Measurements from ENCODE around the gene AFAP1L2.

The AFAP1L2 gene

DNA sequence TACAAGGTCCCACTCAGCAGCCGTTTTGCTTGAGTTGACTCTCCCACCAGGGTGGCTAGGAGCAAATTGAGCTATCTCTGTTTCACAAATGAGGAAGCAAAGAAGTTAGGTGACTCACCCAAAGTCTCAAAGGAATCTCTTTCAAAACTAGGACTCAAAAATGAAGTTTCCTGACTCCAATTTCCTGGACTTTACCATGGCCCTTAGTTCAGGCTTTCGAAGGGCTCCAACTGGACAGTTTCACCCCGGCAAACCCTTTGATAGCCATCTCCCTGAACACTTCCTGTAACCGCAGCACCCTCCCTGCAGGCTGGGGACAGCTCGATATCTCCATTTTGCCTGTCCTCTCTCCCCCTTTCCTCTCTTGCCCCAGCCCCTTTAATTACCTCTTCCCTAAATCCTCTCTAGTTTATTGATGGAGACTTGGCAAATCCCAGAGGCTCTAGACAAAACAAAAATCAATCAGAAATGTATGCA, 4.7 kb upstream of the AFAP1L2 start:
- no peak for DNase-seq (ENCODE audit: low read depth)

DNA sequence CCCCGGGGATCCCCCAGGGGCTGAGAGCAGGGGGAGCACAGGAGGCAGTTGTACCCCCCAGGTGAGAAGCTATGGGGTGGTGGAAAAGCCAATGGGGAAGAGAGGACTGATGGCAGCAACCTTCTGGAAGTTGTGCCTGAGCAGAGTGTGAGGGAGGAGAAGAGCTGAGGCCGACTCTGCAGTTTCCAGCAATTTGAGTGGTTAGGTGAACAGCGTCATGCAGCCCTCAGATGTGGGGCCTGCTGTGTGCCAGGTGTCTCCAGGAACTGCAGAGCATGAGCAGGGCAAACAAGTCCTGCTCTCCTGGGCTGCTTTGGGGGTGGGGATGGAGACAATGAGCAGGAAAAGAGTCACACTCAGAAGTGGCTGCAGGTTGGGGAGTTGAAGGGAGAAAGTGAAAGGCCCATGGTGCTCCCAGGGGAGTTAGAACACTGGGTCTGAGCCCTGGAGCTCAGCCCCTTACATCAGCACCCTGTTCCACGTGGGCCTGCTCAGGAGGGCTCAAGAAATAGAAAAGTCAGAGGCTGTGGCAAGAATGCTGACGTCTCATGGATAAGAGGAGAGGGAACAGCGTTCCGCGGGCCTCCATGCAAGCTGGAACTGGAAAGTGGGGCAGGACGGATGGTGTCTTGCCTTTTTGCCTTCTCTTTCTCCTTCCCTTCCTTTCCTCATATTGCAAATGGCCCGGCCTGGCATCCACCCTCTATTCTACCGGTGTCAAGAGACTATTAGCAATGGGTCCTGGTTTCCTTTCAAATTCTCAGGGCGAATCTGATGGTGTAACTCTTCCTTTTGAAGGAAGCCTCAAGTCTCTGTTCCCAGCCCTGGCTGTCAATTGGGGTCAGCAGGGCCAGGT, 4.0 kb upstream of the AFAP1L2 start:
- DNase-seq (ENCODE audit: low read depth): no peak

DNA sequence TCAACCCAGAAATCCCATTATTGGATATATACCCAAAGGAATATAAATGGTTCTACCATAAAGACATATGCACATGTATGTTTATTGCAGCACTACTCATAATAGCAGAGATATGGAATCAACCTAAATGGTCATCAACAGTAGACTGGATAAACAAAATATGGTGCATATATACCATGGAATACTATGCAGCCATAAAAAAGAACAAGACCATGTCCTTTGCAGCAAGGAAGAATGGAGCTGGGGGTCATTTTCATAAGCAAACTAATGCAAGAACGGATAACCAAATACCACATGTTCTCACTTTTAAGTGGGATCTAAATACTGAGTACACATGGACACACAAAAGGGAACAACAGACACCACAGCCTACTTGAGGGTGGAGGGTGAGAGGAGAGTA, 2.2 kb upstream of the AFAP1L2 start:
- DNase-seq (ENCODE audit: low read depth): no peak

DNA sequence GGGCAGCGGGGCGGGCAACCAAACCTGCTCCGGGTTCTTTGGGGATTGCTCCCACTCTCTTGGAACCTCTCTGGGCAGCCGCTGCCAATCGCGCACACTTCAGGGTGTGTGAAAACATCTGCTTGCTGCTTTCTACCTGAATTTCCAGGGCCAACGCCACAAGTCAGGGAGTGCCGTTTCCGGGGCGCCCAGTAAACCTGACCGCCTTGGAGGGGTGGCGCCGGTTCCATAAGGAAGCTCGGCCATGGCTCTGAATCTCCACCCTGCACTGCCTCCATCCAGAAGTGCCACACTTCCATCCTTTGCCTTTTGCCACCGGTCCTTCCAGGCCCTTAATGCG, 679 bp upstream of the AFAP1L2 start:
- DNase-seq (ENCODE audit: low read depth): no peak

DNA sequence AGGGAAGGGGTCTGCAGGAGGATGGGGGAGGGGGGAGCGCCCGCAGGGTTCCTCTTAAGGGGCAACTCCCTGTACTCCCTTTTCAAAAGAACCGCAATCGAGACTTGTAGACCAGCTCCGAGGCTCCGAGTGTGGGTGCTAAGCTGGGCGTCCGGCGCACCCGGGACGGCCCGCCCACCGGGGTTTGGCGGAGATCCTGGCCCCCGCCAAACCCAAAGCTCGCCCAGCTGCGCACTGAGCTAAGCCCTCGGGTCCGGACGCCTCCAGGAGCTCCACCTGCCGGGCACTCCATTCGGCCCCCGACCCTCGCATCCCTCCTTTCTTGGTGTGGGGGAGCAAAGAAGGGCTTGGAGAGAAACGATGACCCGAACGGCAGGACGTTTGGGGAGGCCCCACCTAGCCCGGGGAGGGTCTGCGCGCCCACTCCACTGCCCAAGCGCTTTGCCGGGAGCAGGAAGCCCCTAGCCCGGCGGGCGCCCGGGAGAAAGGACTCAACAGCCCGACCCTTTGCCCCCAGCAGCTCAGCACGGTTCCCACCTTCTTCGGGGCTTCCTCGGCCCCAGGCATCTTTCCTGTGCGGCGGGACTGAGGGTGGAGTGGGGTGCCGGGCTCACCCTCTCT, 651 bp downstream of the AFAP1L2 start:
- DNase-seq (ENCODE audit: low read depth): no peak

DNA sequence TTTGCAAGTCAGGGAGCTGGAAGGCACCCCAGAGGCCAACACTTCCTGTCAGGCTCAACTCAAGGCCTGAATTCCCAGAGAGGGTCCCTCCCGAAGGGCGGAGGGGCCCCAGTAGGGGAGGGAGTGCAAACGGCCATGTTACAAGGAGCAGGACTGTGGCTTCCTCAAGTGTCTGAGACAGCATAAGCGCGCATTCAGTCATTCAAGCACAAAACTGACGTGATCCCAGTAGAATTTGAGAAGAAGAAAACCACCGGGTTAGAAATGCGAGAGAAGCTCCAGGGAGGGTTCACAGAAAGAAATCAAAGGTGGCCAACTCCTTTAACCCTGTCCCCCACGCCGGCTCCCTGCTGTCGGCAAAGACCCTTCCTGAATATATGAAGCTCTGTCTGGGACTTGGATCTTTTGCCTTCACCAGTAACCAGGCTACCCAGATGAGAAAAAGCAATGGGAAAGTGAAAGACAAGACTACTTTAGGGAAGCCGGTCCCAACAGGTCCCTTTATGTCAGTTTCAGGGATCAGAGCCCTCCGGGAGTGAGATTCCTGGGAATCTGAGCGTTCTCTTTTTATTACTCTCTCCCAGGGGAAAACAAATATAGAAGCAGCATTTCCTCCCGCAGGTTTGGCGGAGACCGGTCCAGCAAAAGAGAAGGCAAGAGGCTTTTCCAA, 1.3 kb downstream of the AFAP1L2 start:
- DNase-seq (ENCODE audit: low read depth): no peak

DNA sequence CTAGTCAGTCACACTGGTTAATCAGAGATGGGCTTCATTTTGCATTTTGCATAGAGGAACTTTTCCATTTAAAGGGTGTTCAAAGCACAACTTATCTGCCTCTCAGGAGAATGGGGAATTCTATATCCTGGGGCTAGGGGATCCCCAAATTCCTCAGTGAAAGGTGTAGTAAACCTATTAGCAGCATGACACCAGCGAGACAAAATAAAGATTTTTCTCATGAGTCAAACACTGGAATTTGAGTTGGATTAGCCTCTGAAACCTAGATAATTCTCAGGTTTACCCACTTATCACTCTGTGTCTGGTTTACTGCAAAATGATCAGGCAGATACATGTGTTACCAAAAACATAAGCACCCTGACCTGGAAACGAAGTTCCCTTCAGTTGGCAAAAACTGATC, 2.1 kb downstream of the AFAP1L2 start:
- DNase-seq (ENCODE audit: low read depth): no peak

DNA sequence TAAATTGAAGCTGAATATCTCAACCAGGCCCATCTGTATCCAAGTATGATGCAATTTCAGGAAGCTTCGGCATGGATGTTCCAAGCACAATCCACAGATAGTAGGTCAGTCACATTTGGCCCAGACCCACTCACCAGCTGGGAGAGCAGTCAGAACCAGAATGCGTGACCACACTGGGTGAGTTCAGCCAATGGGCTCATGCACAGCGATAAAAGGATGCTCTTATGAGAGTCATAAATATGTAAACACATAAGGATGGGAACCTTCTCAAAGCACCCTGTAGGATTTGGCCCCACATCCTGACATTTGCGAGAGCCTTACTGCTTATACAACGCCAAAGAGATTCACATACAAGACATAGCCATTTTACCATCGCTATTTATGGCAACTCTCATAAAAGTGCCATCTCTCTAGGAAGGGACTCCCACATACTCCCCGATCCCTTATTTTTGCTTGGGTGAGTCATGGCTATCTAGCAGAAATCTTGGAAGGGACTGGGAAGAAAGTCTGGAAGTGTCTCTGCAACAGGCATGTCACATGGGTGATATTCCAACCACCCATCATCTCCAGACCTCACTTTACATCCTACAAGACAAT, 3.0 kb downstream of the AFAP1L2 start:
- DNase-seq (ENCODE audit: low read depth): no peak

DNA sequence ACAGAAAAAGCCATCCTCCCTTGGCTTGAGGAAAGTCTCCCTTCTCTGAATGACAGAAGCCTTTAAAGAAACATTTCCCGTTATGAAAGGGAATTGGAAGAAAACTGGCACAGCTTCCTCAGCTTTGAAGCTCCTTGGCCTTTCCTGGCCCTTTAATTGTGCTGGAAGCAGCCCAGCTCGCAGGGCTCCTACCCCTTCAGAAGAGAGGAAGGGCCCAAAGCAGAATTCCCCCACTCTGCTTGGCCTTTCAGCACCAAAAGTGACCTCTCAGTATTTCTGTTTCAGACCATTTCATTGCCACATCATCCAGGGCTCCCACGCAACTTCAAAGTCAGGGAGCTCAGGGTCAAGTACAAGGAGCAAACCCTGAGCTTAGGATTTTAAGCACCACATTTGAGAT, 4.2 kb downstream of the AFAP1L2 start:
- no peak for DNase-seq (ENCODE audit: low read depth)

DNA sequence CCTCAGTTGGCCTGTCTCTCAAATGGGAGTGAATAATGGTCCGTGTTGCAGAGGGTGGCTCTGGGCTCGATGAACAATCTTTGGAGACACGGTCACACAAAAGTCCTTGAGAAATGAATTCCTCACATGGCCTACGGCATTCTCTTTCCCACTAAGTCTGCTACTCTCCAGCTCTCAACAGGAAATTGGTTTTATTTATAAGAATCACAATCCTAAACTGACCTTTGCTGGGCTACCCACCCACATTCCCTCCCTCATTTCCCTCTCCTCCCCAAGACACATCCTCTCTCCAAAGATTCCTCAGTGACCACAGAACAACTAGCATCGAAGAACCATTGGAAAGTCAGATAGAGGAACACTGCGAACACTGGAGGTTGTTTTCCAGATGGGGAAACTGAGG, 4.7 kb downstream of the AFAP1L2 start:
- no peak for DNase-seq (ENCODE audit: low read depth)

DNA sequence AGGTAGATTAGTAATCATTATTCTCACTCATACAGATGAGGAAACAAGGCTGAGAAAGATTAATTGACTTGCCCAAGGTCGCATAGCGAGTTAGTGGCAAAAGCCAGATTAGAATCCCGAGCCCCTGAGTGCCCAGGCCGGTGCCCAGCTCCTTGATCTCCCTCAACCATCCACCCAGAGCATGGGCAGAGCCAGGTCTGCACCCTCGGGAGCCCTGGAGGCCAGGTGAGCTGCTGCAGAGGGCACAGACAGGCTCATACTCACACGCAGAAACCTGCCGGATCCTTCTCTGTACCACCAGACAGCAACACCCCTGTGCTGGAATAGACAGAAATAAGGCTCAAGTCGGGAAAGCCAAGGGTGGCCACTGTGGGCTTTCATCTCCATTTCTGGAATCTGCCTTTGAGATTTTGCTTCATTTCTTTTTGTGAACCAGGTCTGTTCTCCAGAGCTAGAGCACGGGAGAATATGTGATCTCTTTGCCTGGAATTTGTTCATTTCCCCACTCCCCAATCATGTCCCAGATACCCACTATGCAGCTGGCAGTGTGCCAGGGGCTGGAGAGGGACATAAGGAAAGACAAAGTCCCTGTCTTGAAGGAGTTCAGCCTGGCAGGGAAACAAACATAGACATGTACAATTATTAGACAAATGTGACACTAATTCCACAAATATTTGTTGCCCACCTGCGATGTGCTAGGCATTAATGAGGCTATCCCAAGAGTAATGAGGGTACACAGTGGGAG, 5.5 kb downstream of the AFAP1L2 start:
- DNase-seq (ENCODE audit: low read depth): no peak

DNA sequence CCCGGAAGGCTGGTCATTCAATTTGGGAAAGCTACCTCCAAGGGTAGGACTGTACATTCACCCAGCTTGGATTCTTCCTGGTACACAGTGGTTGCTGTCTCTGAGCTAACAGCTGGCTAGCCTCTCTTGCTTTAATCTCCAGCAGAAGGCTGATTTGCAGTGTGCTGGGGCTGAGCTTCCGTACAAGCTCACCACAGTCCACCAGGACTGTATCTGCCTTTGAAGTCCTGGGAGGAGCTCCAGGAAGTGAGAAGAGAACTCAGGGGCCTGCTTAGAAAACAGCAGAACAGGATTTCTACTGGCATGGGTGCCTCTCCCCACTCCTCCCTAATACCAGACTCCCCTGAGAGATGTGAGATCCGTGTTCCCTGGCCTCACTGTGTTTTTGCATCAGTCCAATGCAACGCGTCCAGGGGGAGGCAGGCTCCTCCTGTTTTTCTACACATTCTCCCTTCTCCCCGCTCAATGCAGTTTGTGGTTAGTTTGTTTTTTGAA, 6.6 kb downstream of the AFAP1L2 start:
- DNase-seq (ENCODE audit: low read depth): no peak

DNA sequence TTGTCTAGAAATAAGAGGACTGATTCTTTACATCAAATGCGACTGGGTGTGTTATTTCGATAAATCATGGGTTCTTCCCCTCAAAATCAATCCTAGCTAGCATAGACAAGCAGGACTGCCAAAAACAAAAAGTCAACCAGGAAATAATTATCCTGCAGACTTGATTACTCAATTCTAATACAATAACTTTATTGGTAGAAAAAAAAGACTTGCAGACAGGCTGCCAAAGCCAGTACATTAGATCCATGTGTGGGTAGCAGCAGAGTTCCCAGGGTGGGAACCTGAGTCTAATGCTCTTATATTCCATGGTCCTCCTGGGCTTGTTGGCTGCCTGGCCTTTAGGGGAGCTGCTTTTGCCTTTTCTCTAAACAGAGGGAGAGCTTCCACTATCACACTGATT, 7.8 kb downstream of the AFAP1L2 start:
- DNase-seq (ENCODE audit: low read depth): no peak

DNA sequence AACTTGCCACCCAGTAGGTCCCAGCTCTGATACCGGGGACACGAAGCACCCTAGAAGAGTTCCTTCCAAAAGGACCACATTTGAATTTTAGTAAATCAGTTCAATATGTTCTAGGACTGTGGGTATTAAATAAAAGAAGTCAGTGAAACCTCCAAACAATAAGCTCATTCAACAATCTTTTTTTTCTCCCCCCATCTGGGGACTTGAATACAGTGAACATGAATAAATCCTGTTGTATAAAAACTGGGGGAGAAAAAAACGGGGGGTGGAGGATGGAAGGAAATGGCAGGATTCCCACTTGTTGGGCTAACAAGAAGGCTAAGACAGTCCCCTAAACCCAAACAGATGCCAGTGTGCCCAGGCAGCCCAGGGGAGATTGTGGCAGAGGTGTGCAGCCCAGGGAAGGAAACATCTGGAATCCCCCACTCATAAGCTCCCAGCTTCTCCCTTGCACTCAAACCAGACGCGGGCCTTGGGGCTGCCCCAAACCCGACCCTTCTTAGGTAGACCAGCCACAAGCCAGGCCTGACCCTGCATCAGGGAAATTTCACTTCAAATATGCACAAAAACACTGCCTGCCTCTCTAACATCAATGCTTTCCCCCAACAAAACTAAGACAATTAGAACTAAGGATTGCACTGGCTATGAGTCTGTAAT, 8.8 kb downstream of the AFAP1L2 start:
- DNase-seq (ENCODE audit: low read depth): no peak

DNA sequence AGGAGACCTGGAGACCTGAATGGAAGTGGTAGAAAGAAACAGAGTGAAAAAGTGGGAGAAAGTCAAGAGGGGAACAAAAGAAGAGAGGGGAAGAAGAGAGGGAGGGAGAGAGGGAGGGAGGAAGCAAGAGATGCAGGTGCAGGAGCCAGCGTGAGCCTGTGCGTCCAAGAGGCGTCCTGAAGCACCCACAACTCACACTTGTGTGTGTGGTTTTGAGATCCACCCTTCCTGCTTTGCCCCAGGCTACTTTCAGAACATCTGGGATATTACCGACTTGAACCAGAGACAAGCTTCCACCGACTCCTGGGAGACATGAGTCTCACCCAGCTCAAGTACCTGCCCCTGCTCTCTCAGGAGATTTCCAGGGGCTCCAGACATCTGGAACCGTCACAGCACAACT, 9.8 kb downstream of the AFAP1L2 start:
- no peak for DNase-seq (ENCODE audit: low read depth)

DNA sequence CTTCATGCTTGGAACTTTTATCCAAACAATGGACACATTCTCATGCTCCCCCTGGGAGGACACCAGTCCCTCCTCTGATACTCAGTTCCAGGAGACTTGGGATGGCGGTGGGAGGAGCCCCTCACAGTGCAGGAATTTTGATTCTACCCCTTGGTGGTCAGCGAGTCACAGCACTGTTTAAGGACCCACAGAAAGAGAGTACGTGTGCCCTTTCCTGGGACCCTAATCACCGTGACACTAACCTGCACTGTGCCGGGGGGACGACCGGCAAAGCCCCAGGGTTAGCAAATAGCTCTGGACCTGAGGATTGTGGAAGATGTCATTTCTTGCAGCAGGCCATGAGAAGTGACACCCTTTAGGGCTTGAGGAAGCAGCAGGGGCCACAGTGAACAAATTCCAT, 10.4 kb downstream of the AFAP1L2 start:
- no peak for DNase-seq (ENCODE audit: low read depth)

DNA sequence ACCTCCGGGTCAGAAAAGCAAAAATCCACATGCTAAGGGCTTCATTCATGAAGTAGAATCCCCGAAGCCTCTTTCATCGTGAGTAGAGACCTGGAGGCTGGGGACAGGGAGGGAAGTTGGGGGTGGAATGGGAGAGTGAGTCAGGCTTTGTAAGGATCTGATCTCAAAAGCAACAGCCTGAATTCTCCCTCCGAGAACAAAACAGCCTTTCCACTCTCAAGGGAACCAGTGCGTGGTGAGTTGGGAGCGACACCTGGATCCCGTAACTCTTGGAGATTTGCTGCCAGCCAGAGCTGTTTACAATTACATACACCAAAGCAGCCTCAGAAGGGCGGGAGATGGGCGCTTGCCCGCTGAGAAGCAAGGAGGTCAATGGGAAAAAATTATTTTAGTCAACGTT, 10.8 kb downstream of the AFAP1L2 start:
- no peak for DNase-seq (ENCODE audit: low read depth)

DNA sequence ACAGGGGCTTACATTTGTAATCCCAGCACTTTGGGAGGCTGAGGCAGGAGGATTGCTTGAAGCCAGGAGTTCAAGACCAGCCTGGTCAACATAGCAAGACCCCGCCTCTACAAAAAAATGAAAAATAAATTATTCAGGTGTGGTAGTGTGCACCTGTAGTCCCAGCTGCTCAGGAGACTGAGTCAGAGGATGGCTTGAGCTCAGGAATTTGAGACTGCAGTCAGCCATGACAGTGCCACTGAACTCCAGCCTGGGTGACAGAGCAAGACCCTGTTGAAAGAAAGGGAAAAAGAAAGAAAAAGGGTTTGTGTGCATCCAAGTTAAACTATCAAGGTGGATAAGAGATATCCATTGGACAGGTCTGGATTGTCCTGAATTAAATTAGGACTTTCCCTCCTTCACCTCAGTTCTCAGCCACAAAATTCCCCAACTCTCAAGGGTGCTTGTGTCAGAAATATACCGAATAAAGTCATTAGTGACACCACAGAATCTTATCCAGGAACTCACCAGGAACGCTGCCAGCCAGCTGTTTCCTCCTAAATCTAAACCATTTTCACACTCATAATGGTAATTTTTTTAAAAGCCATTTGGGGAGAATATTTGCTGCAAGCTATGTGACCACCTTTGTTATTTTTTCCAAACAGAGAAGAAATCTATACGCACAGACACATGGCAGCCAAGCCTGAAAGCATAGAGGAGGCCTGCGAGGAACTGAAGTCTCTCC, 12.0 kb downstream of the AFAP1L2 start:
- no peak for DNase-seq (ENCODE audit: low read depth)

DNA sequence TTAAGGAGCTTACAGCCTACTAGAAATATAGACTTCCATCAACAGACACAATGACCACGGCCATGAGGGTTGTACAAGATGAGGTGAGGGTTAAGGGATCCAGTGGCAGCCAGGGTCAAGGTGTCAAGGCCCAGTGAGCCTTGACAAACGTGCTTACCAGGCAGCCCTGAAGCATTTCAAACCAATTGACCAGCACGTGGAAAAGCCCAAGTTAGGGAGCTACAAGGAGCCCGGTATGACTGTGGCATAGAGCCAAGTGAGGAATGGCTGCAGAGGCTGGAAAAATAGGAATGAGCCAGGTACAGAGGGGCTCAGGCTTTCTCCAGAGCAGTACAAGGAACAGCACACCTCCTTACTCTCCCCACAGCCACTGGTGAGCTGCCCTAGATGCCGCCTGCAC, 12.7 kb downstream of the AFAP1L2 start:
- DNase-seq (ENCODE audit: low read depth): no peak

DNA sequence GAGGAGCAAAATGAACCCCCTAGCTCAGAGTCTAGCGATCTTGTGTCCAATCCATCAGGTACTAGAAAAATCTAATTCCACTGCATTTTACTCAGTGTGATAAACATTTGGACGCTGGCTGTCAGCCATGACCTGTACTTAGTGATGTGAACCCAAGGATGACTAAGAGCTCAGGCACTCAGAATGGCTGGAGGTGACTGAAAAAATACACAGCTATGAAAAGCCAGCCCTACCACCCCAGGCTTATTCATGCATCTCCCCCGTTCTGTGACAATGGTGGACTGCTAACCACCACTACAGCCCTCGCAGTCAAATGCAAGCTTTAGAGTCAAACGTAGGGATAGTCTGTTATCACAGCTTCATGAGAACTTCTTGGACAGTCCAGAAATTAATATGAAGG, 14.9 kb downstream of the AFAP1L2 start:
- DNase-seq (ENCODE audit: low read depth): no peak

DNA sequence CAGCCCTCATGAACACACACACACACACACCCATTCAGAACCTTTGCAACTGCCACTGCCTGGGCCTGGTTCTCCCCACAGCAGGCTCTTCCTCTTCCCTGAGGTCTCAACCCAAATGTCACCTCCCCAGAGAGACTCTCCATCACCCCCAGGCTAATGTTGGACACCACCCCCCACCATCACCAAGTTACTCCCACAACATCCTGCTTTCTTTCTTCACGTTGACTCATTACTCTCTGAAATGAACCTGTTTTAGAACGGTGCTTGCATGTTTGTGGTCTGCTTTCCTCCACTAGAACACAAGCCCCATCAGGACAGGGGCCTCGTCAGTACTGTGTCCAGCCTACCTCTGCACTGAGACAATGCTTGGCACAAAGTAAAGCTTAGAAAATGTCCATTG, 16.0 kb downstream of the AFAP1L2 start:
- DNase-seq (ENCODE audit: low read depth): no peak

Measured in stimulated activated CD8-positive, alpha-beta memory T cell treated with anti-CD3 and anti-CD28 coated beads, Interleukin-7, amount 100 ng/mL, for 24 hours (primary cell).